Left ventricle myocardium inferior (tissue), 1 donor: ENCODE results near the gene KCTD21. TPM values are rescaled to one million over a fixed set of nuclear protein-coding genes. Genes with fewer than 3 reads are reported as not detected.

Source experiments
- DNase-seq: peaks from one replicate; pipeline ENCODE4 v3.0.0-alpha.2; 2020
- H3K27ac ChIP-seq: fragments of 200-600 bp; replicated peaks from 2 replicates; pipeline ENCODE4 v1.8.0; 2021
- H3K27me3 ChIP-seq: fragments of 200-600 bp; 2 replicates; pipeline ENCODE4 v1.8.0; 2021; ENCODE audit warnings: low read depth
- H3K36me3 ChIP-seq: fragments of 200-600 bp; 2 replicates; pipeline ENCODE4 v1.8.0; 2021
- H3K4me1 ChIP-seq: fragments of 200-600 bp; 2 replicates; pipeline ENCODE4 v1.8.0; 2021
- H3K4me3 ChIP-seq: fragments of 200-600 bp; 2 replicates; pipeline ENCODE4 v1.8.0; 2021; ENCODE audit warnings: mild to moderate bottlenecking, moderate library complexity
- H3K9me3 ChIP-seq: fragments of 200-600 bp; replicated peaks from 2 replicates; pipeline ENCODE4 v1.8.0; 2021
- intact Hi-C: fragments of 100-400 bp; cut with micrococcal nuclease; formaldehyde crosslinking; loops from one replicate; pipeline ENCODE4 v1.11.0; 2022
- total RNA-seq: library from RNA; stranded (reverse); fragmentation: NEBNext Ultra II Directional; extraction: Animal tissue kit (Norgen Biotek cat#: 25700); gene quantifications from one replicate; pipeline ENCODE4 v1.2.1, GENCODE V29; 2021
- TF ChIP-seq, protein P1 (sequence below): fragments of 200-600 bp; IDR thresholded peaks from 2 replicates; pipeline ENCODE4 v1.8.0; 2021; ENCODE audit warnings: antibody characterized with exemption, mild to moderate bottlenecking, borderline replicate concordance
- donor health status: DM: no; HTN: yes; CAD: no; lungs with severe emphysema.

The KCTD21 gene
- total RNA-seq, 1 donor from 2014 or later: 8.6 TPM

DNA sequence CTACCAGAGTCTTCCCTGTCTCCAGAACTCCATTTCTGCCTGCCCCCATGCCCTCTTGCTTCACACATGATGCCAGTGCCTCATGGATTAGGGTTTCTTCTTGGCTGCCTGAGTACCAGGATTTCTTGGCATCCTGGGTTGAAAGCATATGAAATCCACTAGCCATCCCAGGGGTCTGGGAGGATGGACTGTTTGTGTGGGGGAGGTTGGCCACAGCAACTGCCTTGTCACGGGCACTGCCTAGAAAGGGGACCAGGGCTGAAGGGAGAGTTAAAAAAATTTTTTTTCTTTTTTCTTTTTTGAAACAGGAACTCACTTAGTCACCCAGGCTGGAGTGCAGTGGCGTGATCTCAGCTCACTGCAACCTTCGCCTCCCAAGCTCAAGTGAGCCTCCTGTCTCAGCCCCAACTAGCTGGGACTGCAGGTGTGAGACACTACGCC, 4.5 kb upstream of the KCTD21 start:
- Histone ChIP-seq H3K36me3 (peaks cover 12% of the 10 kb centered on the region), H3K4me3 (no peak overlapping the region), H3K27me3 (no peaks in the 10 kb centered on the region), H3K27ac (no peak overlapping the region), H3K4me1 (peaks cover 44% of the 10 kb centered on the region), H3K9me3 (no peaks in the 10 kb centered on the region)
- no peak for DNase-seq
- intact Hi-C loops: no loop called here
- TF ChIP-seq, protein P1, sequence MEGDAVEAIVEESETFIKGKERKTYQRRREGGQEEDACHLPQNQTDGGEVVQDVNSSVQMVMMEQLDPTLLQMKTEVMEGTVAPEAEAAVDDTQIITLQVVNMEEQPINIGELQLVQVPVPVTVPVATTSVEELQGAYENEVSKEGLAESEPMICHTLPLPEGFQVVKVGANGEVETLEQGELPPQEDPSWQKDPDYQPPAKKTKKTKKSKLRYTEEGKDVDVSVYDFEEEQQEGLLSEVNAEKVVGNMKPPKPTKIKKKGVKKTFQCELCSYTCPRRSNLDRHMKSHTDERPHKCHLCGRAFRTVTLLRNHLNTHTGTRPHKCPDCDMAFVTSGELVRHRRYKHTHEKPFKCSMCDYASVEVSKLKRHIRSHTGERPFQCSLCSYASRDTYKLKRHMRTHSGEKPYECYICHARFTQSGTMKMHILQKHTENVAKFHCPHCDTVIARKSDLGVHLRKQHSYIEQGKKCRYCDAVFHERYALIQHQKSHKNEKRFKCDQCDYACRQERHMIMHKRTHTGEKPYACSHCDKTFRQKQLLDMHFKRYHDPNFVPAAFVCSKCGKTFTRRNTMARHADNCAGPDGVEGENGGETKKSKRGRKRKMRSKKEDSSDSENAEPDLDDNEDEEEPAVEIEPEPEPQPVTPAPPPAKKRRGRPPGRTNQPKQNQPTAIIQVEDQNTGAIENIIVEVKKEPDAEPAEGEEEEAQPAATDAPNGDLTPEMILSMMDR: no peak

DNA sequence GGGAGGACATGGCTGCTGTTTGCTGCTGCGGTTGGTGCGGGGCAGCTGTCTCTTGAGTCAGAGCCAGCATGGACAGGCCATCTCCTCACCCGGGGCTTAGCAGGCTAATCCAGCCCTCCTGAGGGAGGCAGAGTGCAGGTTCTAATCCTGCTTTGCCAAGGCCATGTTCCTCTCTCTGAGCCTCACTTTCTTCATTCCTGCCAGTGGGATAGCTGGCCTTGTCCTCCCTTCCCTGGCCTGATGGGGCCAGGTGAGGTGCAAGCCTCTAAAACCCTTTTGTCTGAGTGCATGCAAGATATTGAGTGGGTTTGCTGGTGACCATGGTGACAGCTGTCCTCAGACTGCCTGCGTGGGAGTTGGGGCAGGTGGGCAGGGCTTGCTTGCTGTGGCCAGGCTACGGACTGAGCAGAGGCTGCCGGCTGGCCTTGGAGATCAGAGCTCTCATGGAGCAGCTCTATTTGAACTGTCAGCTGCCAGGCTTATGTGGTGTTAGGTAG, 3.8 kb upstream of the KCTD21 start:
- Histone ChIP-seq H3K27ac (no peak overlapping the region), H3K4me1 (peaks cover 51% of the 10 kb centered on the region), H3K27me3 (no peaks in the 10 kb centered on the region), H3K4me3 (no peak overlapping the region), H3K36me3 (peaks cover 5% of the 10 kb centered on the region), H3K9me3 (no peaks in the 10 kb centered on the region)
- intact Hi-C loops: no loop called here
- DNase-seq: no peak
- TF ChIP-seq, protein P1: no peak

DNA sequence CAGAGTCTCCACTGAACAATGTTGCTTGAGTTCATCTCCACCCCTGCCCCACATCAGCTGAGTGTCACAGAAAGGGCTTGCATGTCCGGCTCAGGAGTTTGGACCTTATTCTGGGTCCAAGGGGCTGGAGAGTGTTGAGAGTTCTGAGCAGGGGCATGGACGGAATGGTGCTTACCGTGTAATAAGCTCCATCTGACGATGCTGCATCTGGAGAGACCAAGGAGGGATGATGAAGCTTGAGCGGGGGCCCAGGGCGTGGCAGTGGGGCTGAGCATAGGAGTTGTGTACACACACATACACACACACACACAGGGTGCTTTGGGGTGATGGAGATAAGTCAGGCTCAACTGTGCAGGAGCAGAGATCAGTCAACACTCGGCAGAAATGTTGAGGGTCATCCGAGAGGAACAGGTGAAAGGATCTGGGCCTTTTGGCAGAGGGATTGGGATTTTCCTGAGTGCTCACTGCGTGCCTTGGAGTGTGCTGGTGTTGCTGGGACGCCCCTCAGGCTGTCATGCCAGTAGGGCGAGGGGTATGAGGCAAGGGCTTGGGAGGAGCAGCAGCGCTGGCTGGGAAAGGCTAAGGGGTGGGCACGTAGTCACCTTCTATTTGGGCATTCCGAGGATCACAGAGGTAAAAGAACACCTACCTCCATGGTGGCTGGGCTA, 2.6 kb upstream of the KCTD21 start:
- no peak for DNase-seq
- no peaks in the 10 kb centered on the region for H3K9me3 ChIP-seq
- no peaks in the 10 kb centered on the region for H3K36me3 ChIP-seq
- TF ChIP-seq, protein P1: no peak
- no peak overlapping the region for H3K4me3 ChIP-seq
- H3K27ac ChIP-seq: no peak overlapping the region
- intact Hi-C loops: no loop called here
- H3K27me3 ChIP-seq: no peaks in the 10 kb centered on the region
- peaks cover 64% of the 10 kb centered on the region for H3K4me1 ChIP-seq

DNA sequence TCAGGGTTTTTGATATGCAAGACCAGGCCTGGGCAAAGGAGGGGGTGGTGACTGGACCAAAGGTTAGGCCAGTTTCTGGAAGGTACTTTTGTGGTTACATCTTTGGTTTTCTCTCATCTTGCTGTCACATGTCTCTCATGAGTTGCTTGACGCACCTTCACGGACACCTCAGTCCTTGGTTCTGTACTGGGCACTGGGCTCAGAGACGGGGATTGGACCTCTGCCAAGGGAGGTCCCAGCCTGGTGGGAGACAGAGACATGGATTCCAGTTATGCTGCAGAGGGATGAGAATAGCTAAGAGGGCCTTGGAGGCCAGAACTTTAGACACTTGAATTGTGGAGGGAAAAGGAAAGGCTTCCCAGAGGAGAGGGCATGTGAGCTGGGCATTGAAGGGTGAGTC, 1.9 kb upstream of the KCTD21 start:
- H3K9me3 ChIP-seq: no peaks in the 10 kb centered on the region
- H3K36me3 ChIP-seq: no peaks in the 10 kb centered on the region
- DNase-seq: no peak
- peaks cover 67% of the 10 kb centered on the region for H3K4me1 ChIP-seq
- no peak overlapping the region for H3K4me3 ChIP-seq
- H3K27ac ChIP-seq: no peak overlapping the region
- intact Hi-C loops: no loop called here
- TF ChIP-seq, protein P1: no peak
- no peaks in the 10 kb centered on the region for H3K27me3 ChIP-seq

DNA sequence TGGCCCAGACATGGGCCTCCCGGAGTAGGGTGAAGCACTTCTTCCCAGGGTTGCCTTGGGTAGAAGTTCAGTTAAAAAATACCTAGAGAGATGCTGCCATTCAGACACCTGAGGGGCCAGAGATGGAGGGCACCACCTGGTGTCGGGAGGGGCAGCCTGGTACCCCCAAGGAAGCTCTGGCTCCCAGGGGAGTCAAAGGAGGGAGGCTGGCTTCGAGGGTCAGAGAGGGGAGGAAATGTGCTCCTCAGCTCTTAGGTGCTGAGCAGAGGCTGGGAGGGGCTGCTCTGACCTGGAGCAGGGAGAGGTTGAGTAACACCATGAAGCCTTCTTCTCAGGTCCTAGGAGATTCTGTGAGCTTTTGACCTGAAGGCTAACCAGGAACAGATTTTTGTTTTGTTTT, 1.4 kb upstream of the KCTD21 start:
- H3K4me1 ChIP-seq: peaks cover 67% of the 10 kb centered on the region
- no peak overlapping the region for H3K27ac ChIP-seq
- no peak for DNase-seq
- peak overlapping the region; percentile 89 for H3K4me3 ChIP-seq
- H3K27me3 ChIP-seq: no peaks in the 10 kb centered on the region
- intact Hi-C loops: no loop called here
- TF ChIP-seq, protein P1: no peak
- H3K36me3 ChIP-seq: no peaks in the 10 kb centered on the region
- H3K9me3 ChIP-seq: no peaks in the 10 kb centered on the region
